K562 treated with DMSO at 1 percent for 4 hours (cell line): ENCODE data around the gene TCF20. TPM values are rescaled to one million over a fixed set of nuclear protein-coding genes. Genes with fewer than 3 reads are reported as not detected.

Experiments
- total RNA-seq: library from RNA; unstranded; fragments of 300-600 nt; gene quantifications from 2 replicates; pipeline ENCODE4 v1.2.3, GENCODE V29; 2022; ENCODE audit not compliant: insufficient read depth

The TCF20 gene
- total RNA-seq, result 13.2 and 17.0 TPM in 2 replicates

GRCh38 chr22:42270510-42271190, at the start of gene TCF20:
Gene TCF20 (minus strand): TSS chr22:42270653. CDS start chr22:42215305, 55,348 bp downstream.

Other genes with a start within 250 kb of the TCF20 start
- gene NAGA, start 199.8 kb downstream of the TCF20 start, total RNA-seq, result 34.1 and 34.2 TPM in 2 replicates
- not detected in 2 replicates for gene PHETA2, start 196.4 kb downstream of the TCF20 start, total RNA-seq
- 51.2 and 62.3 TPM in 2 replicates for gene SMDT1, start 191.0 kb downstream of the TCF20 start, total RNA-seq
- 57.3 and 63.2 TPM in 2 replicates for gene NDUFA6, start 179.9 kb downstream of the TCF20 start, total RNA-seq
- 0.42 TPM in 1 of 2 replicates, not detected in the other for gene CYP2D6, start 139.8 kb downstream of the TCF20 start, total RNA-seq
- 0.13 TPM in 1 of 2 replicates, not detected in the other for gene NFAM1, start 161.8 kb upstream of the TCF20 start, total RNA-seq
- gene RRP7A, start 249.1 kb upstream of the TCF20 start, total RNA-seq, result 10.9 and 13.7 TPM in 2 replicates